Activated T-helper 9 cell treated with anti-CD3 and anti-CD28 coated beads, Interleukin-2, amount 50 U/mL, for 16 hours (primary cell): Measurements from ENCODE around the gene ZAP70.

ENCODE experiments used
- DNase-seq: peaks from one replicate; pipeline ENCODE4 v3.0.0-alpha.2; 2020; ENCODE audit warnings: low read depth

ZAP70 gene

DNA sequence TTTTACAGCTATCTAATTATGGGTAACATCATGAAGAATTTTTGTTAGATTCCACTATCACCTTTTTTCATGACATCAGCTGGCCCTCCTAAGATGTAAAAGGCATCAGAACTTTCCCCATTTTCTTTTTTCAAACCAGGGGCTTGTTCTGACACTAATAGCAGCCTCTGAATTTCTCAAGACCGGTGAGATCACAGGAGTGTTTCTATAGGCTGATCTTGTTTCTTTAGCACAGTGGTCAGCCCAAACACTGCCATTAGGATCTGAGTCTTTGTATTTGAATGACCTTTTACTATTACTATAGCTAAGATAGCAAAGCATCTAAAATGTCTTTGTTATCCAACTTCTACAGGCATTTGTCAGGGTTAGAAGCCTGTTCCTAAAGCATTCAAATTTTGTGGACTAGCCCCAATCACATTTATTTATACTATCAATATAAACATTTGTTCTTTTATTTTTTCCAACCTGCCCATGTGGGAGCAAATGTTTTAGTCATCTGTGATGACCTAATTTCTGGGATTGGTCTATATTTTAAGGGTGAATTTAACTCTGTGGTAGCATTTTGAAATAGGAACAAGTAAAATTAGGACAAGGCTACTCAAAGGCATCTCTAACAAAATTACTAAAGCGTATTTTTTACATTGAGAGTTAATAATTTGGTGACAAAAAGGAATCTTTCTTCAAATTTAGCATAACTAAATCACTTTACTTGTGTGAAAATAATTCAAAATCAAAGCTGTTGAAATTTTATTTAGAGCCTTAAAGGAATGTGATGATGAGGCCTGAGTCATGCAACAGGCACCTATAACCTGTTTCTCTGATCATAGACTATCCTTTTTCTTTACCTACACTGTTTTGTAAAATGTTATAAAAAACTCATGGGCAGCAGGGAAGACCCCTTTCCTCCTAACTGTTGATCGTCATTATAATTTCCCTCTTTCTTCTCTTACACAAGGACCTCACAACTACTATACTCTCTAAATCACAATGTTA is 39.3 kb downstream of the ZAP70 start:
- DNase-seq: no peak

DNA sequence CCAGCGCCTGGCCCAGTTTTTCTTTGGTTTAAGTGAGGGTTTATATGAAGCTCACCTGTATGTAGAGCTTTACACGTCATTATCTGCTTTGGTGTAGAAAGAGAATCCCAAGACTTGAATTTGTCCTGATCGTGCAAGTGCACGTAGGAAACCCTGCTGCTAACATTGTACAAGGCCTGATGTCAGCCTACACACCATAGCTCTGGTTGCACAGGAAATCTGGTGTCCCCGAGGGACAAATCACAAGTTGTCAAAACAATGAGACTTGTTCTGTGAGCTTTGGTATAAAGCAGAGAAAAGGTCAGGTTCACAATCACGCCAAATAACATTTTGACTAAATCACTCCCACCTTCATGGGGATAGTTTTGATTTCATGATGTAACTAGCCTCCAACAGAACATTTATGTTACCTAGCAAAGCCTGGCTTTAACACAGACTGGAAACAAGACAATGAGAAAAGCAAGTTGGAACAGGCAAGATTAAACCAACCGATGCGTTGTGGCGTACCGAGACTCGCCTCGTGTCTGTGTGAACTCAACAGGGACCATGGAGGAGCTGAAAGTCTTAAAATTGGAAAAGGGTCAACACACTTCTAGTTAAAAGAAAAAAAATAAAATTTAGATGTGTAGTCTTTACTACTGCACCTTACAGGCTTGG is 41.4 kb downstream of the ZAP70 start:
- DNase-seq: no peak

DNA sequence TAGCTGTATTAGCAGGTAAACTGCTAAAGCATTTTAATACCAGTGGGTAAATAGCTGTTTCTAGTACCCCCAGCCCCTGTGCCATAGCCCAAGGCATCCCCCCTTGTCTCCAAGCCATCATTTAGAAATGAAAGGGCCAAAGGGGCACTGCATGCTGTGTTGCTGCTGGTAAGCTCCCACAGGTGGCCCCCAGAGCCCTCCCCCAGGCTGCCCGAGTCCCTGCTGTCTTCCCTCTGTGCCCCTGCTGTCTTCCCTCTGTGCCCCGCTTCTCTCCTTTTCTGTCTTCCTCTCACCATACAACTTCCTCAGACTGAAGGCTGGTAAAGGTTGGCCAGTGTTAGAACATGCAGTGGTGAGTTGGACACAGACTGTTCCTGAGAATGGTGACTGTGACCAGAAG is 42.1 kb downstream of the ZAP70 start:
- no peak for DNase-seq

DNA sequence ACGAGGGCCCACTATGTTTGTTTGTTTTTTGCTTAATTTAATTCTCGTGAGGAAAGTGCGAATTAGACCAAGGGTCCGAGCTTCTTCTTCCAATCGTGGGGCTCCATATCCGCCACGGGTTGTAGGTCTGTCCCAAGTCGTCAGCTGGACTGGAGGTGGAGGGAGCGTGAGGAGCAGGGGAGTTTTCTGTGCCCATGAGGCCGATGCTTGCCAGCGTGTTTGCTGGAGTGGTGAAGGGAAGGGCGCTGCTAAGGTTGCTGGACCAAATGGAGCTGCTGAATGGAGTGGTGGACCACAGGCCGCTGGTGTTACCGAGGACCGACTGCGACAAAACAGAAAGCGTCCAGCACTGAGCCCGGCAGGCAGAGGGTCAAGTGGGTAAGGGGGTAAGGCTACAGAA is 43.7 kb downstream of the ZAP70 start:
- no peak for DNase-seq

DNA sequence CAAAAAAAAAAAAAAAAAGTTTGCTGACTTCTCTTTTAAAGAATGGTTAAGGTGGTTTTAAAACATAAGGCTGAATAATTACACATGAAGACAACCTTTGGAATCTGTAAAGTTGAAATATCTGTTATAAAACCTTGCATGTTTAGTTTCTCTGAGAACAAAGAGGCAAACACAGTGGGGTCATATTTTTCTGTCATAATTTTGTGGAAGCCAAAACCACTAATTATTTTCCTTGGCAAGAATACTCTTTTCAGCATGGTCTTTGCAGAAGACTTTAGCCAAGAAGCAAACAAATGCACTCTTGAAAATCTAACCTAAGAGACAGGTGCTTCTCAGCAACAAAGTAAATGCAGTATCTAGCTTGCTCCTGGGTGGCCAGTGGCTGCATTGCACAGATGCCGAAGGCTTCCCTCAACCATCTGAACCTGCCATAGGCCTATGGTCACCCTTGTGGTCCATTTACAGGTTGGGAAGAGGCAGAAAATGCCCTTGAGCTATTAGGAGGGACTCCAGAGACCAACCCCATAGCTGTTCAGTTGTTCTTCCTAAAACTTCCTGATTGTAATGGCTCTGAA is 44.8 kb downstream of the ZAP70 start:
- DNase-seq: no peak

DNA sequence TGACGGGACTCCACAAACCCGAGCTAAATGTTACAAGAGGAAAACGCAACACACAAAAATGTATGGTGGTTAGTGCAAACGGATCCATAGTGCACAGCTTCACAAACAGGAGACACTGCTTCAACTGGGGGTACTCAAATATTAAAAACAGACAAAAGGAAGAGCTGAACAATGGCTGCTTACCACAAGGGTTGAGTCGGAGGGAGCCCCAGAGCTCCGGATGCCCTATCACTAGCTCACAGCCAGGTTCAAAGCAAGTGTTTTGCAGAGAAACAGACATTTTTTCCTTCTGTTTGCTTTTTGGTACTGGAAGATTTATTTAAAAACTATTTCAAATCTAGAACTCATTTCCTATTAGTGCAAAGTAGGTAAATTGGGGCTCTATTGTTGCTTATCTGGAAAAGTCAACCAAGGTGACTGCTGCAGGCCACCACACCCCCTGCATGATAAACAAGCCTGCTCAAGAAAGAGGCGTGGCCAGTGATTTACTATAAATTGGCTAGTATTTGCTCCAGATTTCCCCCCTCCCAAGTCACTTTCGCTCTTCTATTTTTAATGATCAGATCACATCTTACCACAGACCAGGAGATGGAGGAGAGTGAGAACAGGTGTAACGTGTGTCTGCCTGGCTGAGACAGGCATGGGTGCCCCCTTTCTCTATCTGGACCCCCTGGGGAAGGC is 46.5 kb downstream of the ZAP70 start:
- DNase-seq: no peak

DNA sequence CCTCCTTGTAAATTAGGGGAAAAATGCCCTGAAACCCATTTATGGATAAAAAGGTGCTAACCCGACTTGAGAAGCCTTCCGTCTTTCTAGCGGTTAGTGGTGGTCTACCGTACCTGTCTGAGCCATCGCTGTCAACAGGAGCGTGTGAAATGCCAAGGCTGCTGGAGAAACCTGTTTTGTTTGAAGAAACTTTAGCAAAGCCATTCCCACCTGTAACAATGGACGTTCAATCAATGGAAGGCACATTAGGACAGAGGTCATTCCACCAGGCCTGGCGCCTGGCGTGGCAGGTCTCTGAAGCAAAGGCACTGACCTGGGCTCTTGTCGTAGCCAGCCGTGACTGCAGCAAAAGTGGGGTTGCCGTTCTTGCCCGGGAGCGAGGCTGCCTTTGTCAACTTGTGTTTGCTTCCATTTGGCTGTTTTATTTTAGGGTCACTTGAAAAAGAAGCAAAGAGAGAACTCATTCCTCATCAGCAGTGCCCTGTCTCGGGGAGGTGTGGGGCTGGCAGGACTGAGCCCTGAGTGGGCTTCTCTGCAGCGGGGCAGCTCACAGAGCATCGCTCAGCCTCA is 47.2 kb downstream of the ZAP70 start:
- DNase-seq: no peak

DNA sequence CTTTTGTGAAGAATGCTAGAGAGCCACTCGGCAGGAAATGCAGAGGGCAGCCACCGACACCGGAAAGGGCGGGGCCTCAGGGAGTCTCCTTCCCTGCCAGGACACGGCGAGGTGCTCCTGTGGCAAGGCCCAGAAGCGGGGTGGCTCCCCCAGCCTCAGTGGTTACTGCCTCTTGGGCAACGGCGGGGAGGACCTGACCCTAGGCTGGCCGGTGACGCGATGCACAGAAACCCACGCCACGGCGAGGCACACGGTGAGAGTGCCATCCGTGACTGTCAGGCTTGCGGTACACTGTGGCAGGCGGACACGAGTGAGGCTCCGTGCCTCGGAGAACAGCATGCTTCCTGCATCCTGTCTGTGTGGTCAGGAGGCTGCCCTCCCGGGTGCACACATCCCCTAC is 47.8 kb downstream of the ZAP70 start:
- DNase-seq: peak; percentile 33

DNA sequence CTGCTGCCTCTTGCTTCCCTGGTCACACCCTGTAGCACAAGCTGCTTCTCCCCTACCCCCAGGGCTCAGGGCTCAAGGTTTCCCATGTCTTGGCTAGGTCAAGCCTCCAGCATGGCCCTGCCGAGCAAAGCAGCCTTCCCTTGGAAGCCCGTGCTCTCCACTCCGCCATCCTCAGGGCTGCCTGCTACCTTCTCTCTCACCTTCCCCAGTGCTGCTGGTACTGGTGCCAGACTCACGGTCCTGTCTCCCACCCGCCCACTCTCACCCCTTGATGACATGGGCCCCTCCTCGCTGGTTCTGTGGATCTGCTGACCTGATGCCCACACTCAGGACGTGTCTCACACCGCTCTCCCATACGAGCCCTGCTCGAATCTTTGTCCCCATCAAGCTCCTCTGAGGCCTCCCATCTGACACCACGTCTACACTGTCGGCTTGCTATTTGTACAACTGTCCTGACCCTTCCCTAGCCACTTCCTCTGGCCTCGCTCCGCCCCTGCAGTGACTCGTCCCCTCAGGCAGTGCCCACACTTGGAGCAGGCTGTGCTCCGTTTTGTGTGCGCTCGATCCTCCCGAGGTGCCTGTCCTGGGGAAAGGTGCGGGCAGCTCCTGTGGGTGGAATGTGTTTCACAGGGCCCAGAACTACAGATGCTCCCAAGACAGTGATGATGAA is 49.9 kb downstream of the ZAP70 start:
- no peak for DNase-seq

DNA sequence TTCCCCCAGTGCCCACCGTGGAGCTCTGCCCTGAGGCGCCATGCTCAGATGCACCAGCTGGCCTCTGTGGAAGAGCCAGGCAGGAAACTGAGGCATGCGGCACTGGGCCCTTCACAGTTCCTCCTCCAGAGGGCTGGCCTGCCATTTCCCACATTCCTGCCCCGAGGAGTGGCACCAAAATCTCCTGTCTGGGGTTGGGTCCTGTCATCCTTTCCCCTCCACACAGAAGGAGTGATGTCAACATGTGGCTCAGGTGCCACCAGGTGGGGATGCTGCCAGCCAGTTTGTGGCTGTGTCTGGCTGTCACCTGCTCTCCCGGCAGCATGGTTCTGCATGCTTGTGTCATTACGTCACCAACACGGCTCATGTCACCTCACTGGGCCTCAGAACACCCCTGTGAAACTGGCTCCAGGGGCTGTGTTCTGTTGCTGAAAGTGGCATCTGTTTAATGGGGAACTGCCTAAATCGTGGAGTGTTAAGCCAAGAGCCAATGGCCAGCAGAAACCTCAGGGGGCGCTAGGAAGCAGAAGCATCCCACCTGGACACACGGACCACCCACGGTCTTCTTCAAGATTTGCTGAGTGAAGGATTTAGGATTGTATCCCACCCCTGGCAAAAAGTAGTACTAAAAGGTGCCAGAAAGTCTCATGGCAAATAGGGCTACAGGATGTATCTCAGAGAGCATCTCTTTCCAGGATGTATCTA is 51.3 kb downstream of the ZAP70 start:
- no peak for DNase-seq

DNA sequence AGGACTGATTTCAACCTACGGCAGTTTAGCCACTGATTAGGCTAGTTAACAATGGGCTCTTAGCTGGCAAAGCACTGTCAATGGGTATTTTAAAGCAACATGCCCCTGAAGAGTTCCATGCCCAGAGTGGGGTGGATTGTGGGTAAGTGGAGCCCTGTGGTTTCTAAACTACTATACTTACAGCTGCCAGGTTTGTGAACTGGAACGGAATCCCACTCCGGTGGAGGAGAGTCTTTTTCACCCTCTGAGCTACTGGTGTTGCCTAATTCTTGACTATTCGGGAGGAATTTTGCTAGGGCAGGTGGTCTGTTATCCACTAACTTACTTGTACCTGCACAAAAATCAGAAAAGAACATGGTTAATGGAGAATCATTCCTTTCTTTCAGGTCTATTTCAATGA is 52.6 kb downstream of the ZAP70 start:
- no peak for DNase-seq

DNA sequence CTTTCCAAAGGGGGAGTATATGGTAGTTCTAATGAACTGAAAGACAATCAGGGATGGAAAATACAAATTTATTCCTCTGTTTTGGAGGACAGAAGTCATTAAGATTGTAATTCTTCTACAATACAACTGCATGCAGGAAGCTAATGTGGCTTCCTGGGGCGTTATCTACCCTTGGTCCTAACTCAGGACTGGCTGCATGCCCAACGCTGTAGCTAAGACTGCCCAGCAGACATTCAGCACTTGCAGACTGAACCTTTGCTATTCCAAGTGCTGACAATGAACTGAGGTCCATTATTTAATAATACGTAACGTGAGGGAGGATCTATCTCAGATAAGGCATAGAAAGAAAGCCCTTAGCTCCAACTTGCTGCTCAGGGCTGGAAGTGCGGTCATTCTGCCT is 53.2 kb downstream of the ZAP70 start:
- DNase-seq: no peak

DNA sequence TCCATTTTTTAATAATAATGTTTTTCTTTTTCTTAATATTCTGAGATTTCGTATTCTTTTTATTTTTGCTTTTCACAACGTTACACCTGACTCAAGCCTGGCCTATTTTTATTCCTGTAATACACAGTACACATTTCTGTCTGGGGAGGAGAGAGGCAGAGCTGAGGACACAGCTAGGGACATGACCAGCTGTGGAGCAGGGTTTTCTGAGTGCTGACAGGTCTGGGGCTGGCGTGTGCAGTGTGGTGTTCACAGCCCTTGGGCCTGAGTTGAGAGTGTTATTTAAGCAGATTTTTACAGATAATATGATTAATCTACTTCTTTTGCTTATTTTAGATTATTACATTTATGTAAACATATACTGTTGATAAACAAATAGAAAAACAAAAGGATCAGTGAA is 55.9 kb downstream of the ZAP70 start:
- DNase-seq: no peak

DNA sequence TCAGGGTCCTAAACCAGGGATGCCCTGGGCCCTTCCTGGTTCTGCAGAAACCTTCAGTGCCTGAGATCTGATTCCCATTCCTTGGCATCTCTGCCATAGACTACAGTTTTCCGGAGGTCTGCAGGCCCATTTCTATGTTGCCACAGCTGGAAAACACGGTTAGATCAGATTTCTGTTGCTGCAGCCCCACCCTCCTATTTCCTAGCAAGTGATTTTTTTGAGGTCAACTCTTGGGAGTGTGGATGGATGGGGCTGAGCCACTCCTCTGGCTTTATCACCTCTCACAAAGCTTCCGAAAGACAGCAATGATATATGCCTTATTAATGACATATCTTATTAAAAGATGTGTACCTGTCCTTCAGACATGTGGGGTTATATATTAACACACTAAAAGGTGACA is 56.3 kb downstream of the ZAP70 start:
- no peak for DNase-seq

DNA sequence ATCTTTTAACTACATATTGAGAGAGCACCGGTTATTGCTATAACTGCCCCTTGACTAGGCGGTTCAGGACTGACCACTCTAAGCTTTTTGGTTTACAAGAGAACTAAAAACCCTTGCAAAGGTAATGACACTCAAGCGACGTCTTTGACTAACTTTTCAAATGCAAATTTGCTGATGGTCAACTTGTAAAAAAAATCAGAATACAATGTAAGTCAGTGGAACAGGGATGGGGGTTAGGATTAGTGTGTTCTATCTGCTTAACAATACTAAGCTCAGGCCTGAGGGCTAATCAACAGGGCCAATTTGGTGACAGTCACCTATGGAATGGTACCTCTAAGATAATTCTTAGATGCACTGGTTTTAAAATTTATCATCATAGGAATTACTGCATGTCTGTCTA is 57.1 kb downstream of the ZAP70 start:
- DNase-seq: no peak

DNA sequence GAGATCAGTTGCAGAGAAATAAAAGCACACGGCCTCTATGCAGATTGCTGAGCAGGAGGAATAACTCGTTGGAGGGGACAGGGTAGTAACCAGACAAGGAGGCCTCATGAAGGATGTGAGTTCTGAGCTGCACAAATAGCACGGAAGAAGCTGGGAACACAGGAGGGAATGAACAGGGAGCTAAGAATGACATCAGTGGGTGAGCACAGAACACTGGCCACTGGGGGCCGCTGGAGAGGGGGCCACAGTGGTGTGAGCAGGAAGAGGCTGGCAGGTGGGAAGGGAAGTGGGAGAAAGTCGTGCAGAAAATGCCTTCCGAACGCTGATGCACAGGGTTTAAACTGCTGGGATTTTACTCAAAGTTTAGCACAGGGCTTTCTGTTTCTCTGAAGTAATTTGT is 61.0 kb downstream of the ZAP70 start:
- DNase-seq: no peak

DNA sequence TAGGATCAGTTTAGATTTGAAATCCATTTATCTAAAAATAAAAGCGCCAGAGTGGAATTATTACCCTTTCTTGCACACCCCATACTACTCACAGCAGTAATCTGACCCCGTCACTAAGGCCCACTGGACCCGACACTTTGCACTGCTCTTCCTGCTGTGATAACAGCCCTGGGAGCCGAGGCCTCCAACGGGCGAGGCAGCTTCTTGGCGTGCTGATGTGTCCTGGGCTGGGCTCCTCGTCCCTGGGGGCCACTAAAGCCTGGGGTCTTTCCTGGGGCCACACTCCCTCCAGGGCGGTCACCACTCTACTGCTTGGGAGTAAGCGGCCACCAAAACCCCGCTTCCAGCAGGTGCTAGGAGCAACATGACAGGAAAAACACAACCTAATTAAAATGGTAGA is 61.7 kb downstream of the ZAP70 start:
- DNase-seq: no peak

DNA sequence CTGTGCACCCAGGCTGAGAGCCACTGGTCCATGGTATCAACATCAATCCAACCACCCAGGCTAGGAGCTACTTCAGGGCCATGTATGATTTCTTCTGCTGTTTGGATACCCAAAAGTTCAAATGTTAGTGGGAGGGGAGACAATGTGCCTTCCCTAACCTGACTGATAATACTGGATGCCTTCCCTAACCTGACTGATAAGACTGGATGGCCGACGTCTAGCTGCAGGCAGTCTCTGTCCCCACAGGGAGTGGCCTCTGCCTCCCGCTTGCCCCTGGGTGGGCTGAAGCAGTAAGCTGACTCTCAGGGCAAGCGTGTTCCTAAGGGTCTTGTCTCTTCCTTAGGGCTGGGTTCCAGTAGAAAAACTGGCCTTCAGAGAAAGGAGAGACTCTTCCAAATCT is 65.8 kb downstream of the ZAP70 start:
- DNase-seq: no peak

DNA sequence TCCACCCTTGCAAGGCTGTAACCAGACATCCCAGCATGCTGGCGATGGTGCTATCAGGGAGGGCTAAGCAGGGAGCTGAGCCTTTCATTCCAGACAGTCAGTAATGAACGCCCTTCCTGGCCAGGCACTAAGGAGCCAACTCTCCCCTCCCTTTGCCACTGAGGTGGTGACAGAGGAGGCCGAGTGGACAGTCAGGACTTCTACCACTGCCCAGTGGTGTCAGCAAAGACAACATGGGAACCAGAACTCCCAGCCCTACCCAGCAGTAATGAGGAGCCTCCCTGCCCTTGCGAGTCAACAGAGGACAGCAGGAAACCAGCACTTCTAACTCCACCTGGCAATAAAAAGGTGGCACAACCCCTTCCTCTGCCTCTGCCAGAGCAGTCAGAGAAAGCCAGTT is 68.6 kb downstream of the ZAP70 start:
- no peak for DNase-seq

DNA sequence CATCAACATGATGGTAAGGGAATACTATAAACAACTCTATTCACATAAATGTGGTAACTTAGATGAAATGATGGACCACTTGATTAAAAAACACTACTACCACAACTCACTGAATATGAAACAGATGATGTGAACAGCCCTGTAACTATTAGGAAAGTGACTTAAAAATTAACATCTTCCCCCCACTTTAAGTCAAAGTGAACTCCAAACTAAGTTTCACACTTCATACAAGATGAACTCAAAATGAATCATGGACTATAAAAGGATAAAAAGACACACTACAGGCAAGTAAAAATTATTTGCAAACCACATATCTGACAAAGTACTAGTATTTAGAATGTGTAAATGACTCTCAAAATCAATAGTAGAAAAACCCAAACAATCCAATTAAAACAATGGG is 71.6 kb downstream of the ZAP70 start:
- DNase-seq: no peak

DNA sequence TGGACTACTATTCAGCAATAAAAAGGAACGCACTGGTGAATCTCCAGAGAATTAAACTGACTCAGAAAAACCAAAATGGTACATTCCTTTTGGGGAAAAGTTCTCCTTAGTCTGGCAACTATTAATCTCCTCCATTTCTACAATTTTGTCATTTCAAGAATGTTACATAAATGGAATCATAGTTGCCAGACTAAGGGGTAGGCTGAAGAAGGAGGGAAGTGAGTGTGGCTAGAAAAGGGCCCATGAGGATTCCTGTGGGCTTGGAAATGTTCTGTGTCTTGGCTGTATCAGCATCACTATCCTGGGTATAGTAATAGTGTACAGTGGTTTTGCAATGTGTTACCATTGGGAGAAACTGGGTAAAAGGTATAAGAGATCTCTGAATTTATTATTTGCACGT is 72.4 kb downstream of the ZAP70 start:
- no peak for DNase-seq
